Body of pancreas (tissue), 4 donors: ENCODE measurements around the gene USP47.

Experiments
- CTCF ChIP-seq, 7 experiments: fragments of 450-650 bp in 4 of 7; fragments of 200-600 bp in 3 of 7; sonication (generic) in 3 of 7; IDR thresholded peaks; one replicate each; pipeline ENCODE4 v1.5.1; 2016 to 2019; ENCODE audit warnings: antibody characterized with exemption in 7 of 7
- POLR2A ChIP-seq, 3 donors: fragments of 450-650 bp; IDR thresholded peaks; one replicate each; pipeline ENCODE4 v1.6.1; 2016; ENCODE audit warnings: antibody characterized with exemption in 3 of 3, mild to moderate bottlenecking in 2 of 3

- TF ChIP-seq CTCF (IDR thresholded peaks at IDR 0.05) = no peak
- no peak for TF ChIP-seq POLR2A (IDR thresholded peaks at IDR 0.05)
These were observed 137.8 kb downstream of the USP47 start for GRCh38 chr11:11979488-11980117.
